Stomach (tissue), 4 donors: ENCODE data around the gene SULT1B1.

Source experiments
- EP300 ChIP-seq: sonication (generic); formaldehyde crosslinking; IDR thresholded peaks from one replicate; pipeline ENCODE4 v1.6.1; 2017; ENCODE audit warnings: antibody characterized with exemption
- POLR2A ChIP-seq, 4 donors: fragments of 450-650 bp; IDR thresholded peaks; one replicate each; pipeline ENCODE4 v1.6.1; 2016; ENCODE audit warnings: antibody characterized with exemption in 4 of 4, control low read depth in 2 of 4, mild to moderate bottlenecking in 1 of 4, moderate library complexity in 1 of 4
- TF ChIP-seq, protein P1 (sequence below), 7 experiments: fragments of 450-650 bp in 4 of 7; fragments of 200-600 bp in 3 of 7; sonication (generic) in 3 of 7; IDR thresholded peaks; one replicate each; pipeline ENCODE4 v1.5.1; 2016 to 2019; ENCODE audit warnings: antibody characterized with exemption in 7 of 7, control low read depth in 2 of 7, mild to moderate bottlenecking in 1 of 7

DNA sequence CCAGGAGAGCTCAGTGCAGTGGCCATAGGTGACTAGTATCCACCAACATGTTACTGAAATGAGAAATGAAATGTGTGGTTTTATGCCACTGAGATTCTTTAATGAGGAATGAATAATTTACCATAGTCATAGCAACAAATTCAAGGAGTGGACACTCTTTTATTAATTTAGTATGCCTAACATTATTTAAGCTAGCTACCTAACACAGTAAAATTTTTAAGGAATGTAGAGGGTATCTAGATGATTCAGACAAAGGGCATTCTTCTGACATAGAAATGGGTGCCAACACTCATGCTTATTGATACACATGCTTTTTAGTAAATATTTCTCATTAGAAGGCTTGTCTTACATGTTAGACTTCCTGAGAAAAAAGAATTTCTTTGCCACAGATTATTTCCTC, 33.3 kb upstream of the SULT1B1 start:
- TF ChIP-seq, protein P1, sequence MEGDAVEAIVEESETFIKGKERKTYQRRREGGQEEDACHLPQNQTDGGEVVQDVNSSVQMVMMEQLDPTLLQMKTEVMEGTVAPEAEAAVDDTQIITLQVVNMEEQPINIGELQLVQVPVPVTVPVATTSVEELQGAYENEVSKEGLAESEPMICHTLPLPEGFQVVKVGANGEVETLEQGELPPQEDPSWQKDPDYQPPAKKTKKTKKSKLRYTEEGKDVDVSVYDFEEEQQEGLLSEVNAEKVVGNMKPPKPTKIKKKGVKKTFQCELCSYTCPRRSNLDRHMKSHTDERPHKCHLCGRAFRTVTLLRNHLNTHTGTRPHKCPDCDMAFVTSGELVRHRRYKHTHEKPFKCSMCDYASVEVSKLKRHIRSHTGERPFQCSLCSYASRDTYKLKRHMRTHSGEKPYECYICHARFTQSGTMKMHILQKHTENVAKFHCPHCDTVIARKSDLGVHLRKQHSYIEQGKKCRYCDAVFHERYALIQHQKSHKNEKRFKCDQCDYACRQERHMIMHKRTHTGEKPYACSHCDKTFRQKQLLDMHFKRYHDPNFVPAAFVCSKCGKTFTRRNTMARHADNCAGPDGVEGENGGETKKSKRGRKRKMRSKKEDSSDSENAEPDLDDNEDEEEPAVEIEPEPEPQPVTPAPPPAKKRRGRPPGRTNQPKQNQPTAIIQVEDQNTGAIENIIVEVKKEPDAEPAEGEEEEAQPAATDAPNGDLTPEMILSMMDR (IDR thresholded peaks at IDR 0.05), result no peak
- no peak for TF ChIP-seq EP300
- TF ChIP-seq POLR2A (IDR thresholded peaks at IDR 0.05), result no peak
